GM23338 (cell line): ENCODE results near the gene ATG7. TPM values are rescaled to one million over a fixed set of nuclear protein-coding genes. Genes with fewer than 3 reads are reported as not detected.

Source experiments
- ATAC-seq: fragments of 200-7000 bp; cut with Tn5 transposase; 3 replicates; pipeline ENCODE4 v1.9.1; 2020
- DNase-seq: peaks from one replicate; pipeline ENCODE4 v3.0.0-alpha.2; 2015; ENCODE audit warnings: low spot score
- H2AFZ ChIP-seq: fragments of 200-600 bp; sonication (generic); 2 replicates; pipeline ENCODE4 v1.8.0; 2016; ENCODE audit warnings: antibody characterized with exemption, mild to moderate bottlenecking, moderate library complexity
- H3F3A ChIP-seq: fragments of 200-600 bp; sonication (generic); replicated peaks from 2 replicates; pipeline ENCODE4 v1.8.0; 2017; ENCODE audit warnings: antibody characterized with exemption, mixed run types, low read depth
- H3K27ac ChIP-seq: fragments of 200-600 bp; sonication (generic); 2 replicates; pipeline ENCODE4 v1.6.1; 2016; ENCODE audit warnings: low read depth
- H3K27me3 ChIP-seq: fragments of 200-600 bp; sonication (generic); 2 replicates; pipeline ENCODE4 v1.8.0; 2016; ENCODE audit warnings: mild to moderate bottlenecking, mixed run types, moderate library complexity; ENCODE audit not compliant: insufficient read depth
- H3K36me3 ChIP-seq: fragments of 200-600 bp; sonication (generic); 2 replicates; pipeline ENCODE4 v1.8.0; 2016; ENCODE audit warnings: mild to moderate bottlenecking; ENCODE audit not compliant: insufficient read depth
- H3K4me1 ChIP-seq: fragments of 200-600 bp; sonication (generic); 2 replicates; pipeline ENCODE4 v1.8.0; 2016; ENCODE audit warnings: mild to moderate bottlenecking, moderate library complexity; ENCODE audit not compliant: insufficient read depth
- H3K4me2 ChIP-seq: fragments of 200-600 bp; sonication (generic); 2 replicates; pipeline ENCODE4 v1.7.1; 2017; ENCODE audit warnings: mixed run types
- H3K4me3 ChIP-seq: fragments of 200-600 bp; sonication (generic); 2 replicates; pipeline ENCODE4 v1.6.1; 2016; ENCODE audit warnings: mixed run types
- H3K79me2 ChIP-seq: fragments of 200-600 bp; sonication (generic); replicated peaks from 2 replicates; pipeline ENCODE4 v1.8.0; 2017; ENCODE audit warnings: mild to moderate bottlenecking; ENCODE audit not compliant: insufficient read depth
- H3K9me2 ChIP-seq: fragments of 200-600 bp; sonication (generic); 2 replicates; pipeline ENCODE4 v1.8.0; 2017; ENCODE audit not compliant: insufficient read depth
- H4K20me1 ChIP-seq: fragments of 200-600 bp; sonication (generic); replicated peaks from 2 replicates; pipeline ENCODE4 v1.8.0; 2017; ENCODE audit warnings: mild to moderate bottlenecking; ENCODE audit not compliant: insufficient read depth
- H3K27ac Mint-ChIP-seq: 2 replicates; pipeline ENCODE4 v1.8.0; 2020; ENCODE audit warnings: inconsistent platforms, mild to moderate bottlenecking, moderate library complexity, mixed read lengths
- H3K27me3 Mint-ChIP-seq: 3 replicates; pipeline ENCODE4 v1.8.0; 2022; ENCODE audit warnings: low read depth, mild to moderate bottlenecking, moderate library complexity, mixed read lengths, inconsistent platforms; ENCODE audit not compliant: insufficient read depth, poor library complexity
- H3K36me3 Mint-ChIP-seq: 3 replicates; pipeline ENCODE4 v1.8.0; 2021; ENCODE audit warnings: low read depth, mild to moderate bottlenecking, inconsistent platforms, moderate library complexity, mixed read lengths
- H3K4me1 Mint-ChIP-seq: 3 replicates; pipeline ENCODE4 v1.8.0; 2020; ENCODE audit warnings: mild to moderate bottlenecking, inconsistent platforms, mixed read lengths
- H3K4me3 Mint-ChIP-seq: 3 replicates; pipeline ENCODE4 v1.8.0; 2021; ENCODE audit warnings: moderate library complexity, mild to moderate bottlenecking, inconsistent platforms, mixed read lengths
- H3K9me3 Mint-ChIP-seq: 3 replicates; pipeline ENCODE4 v1.8.0; 2020; ENCODE audit warnings: moderate library complexity, mild to moderate bottlenecking, inconsistent platforms, mixed read lengths
- CREB1 ChIP-seq: fragments of 250-450 bp; sonication (Bioruptor Pico); IDR thresholded peaks from 2 replicates; pipeline ENCODE4 v1.5.0; 2020; ENCODE audit warnings: low read depth, mild to moderate bottlenecking, moderate library complexity
- CTCF ChIP-seq, 2 experiments: fragments of 200-600 bp in 1 of 2; sonication (generic) in 1 of 2; conservative IDR thresholded peaks; 2 replicates each; pipeline versions ENCODE4 v1.5.1 to v1.6.1; 2016 to 2017; ENCODE audit warnings: antibody characterized with exemption in 2 of 2, low read depth in 2 of 2, mild to moderate bottlenecking in 2 of 2, moderate library complexity in 1 of 2
- ETS1 ChIP-seq: IDR thresholded peaks from 2 replicates; pipeline ENCODE4 v1.6.1; 2016; ENCODE audit warnings: antibody characterized with exemption
- EZH2phosphoT487 ChIP-seq: fragments of 200-600 bp; sonication (generic); IDR thresholded peaks from one replicate; pipeline ENCODE4 v1.8.1; 2018; ENCODE audit warnings: antibody characterized with exemption; ENCODE audit not compliant: unreplicated experiment
- POLR2AphosphoS5 ChIP-seq: IDR thresholded peaks from 2 replicates; pipeline ENCODE4 v1.6.1; 2016; ENCODE audit warnings: antibody characterized with exemption, low read depth
- REST ChIP-seq: IDR thresholded peaks from one replicate; pipeline ENCODE4 v1.6.1; 2018; ENCODE audit warnings: antibody characterized with exemption; ENCODE audit not compliant: unreplicated experiment
- ZNF114 ChIP-seq: fragments of 250-450 bp; sonication (Bioruptor Pico); IDR thresholded peaks from 2 replicates; pipeline ENCODE4 v1.5.0; 2020; ENCODE audit warnings: mild to moderate bottlenecking, moderate library complexity
- ZNF462 ChIP-seq: fragments of 250-450 bp; sonication (Bioruptor Pico); IDR thresholded peaks from 2 replicates; pipeline ENCODE4 v1.5.0; 2020; ENCODE audit warnings: mild to moderate bottlenecking, moderate library complexity
- polyA plus RNA-seq: library from polyadenylated mRNA; unstranded; fragments of >200 nt; fragmentation: Nextera tagmentation; extraction: Ambion mirVana; gene quantifications from 2 replicates; pipeline ENCODE4 v1.2.1, GENCODE V29; 2016
- total RNA-seq: library from RNA; depleted of rRNA; stranded (reverse); fragments of >200 nt; shearing (Covaris generic); gene quantifications from 2 replicates; pipeline ENCODE4 v1.2.3, GENCODE V29; 2014

ATG7 gene
- total and polyA plus RNA-seq, 2 experiments from 2014 or later, result 16.2 to 36.7 TPM

GRCh38 chr3:11549580-11550140, 277.5 kb downstream of the ATG7 start:
- no peaks in the 10 kb centered on the region for H3K79me2 ChIP-seq
- H3K27me3 ChIP-seq, result no peaks in the 10 kb centered on the region
- H3K4me1 ChIP-seq, result no peaks in the 10 kb centered on the region
- ATAC-seq (no peak), DNase-seq (no peak)
- H3K4me3 Mint-ChIP-seq, result no peak overlapping the region
- no peaks in the 10 kb centered on the region for H4K20me1 ChIP-seq
- H2AFZ ChIP-seq, result no peak overlapping the region
- no peak overlapping the region for H3K27ac Mint-ChIP-seq
- H3K9me2 ChIP-seq, result no peaks in the 10 kb centered on the region
- H3K4me1 Mint-ChIP-seq, result no peaks in the 10 kb centered on the region
- H3K27ac ChIP-seq, result no peak overlapping the region
- no peak for TF ChIP-seq ZNF114
- TF ChIP-seq REST, result no peak
- TF ChIP-seq CREB1 (CRISPR knock-in tag), result no peak
- no peak for TF ChIP-seq CTCF (conservative IDR thresholded peaks at IDR 0.05; ENCODE audit: low read depth in 2 of 2)
- no peak for TF ChIP-seq EZH2phosphoT487
- no peak for TF ChIP-seq ETS1
- no peak for TF ChIP-seq ZNF462
- no peak for TF ChIP-seq POLR2AphosphoS5
- no peaks in the 10 kb centered on the region for H3F3A ChIP-seq
- peaks cover 17% of the 10 kb centered on the region; the same call in 2 of the 3 replicates for H3K36me3 Mint-ChIP-seq
- H3K4me2 ChIP-seq, result no peak overlapping the region
- no peaks in the 10 kb centered on the region for H3K36me3 ChIP-seq
- H3K27me3 Mint-ChIP-seq, result peaks cover 7% of the 10 kb centered on the region
- no peak overlapping the region for H3K4me3 ChIP-seq
- no peaks in the 10 kb centered on the region; the same call in 2 of the 3 replicates for H3K9me3 Mint-ChIP-seq
